Upper lobe of right lung (tissue), 1 donor: ENCODE results near the gene EID2B. TPM values are rescaled to one million over a fixed set of nuclear protein-coding genes. Genes with fewer than 3 reads are reported as not detected.

ENCODE experiments used
- ATAC-seq: fragments of 200-7000 bp; cut with Tn5 transposase; one replicate; pipeline ENCODE4 v1.9.1; 2020; ENCODE audit warnings: mild to moderate bottlenecking, moderate library complexity
- DNase-seq: peaks from one replicate; pipeline ENCODE4 v3.0.0-alpha.2; 2020
- H3K27ac ChIP-seq: fragments of 200-600 bp; one replicate; pipeline ENCODE4 v1.8.0; 2022
- H3K27me3 ChIP-seq: fragments of 200-600 bp; one replicate; pipeline ENCODE4 v1.8.0; 2022; ENCODE audit warnings: mild to moderate bottlenecking
- H3K36me3 ChIP-seq: fragments of 200-600 bp; one replicate; pipeline ENCODE4 v1.8.0; 2022
- H3K4me1 ChIP-seq: fragments of 200-600 bp; one replicate; pipeline ENCODE4 v1.8.0; 2022
- H3K4me3 ChIP-seq: fragments of 200-600 bp; one replicate; pipeline ENCODE4 v1.8.0; 2022; ENCODE audit warnings: mild to moderate bottlenecking
- H3K9me3 ChIP-seq: fragments of 200-600 bp; one replicate; pipeline ENCODE4 v1.8.0; 2022
- intact Hi-C: fragments of 100-400 bp; cut with DNase I; formaldehyde crosslinking; loops from one replicate; pipeline ENCODE4 v1.11.0; 2022
- total RNA-seq: library from RNA; stranded (reverse); fragmentation: NEBNext Ultra II Directional; extraction: Animal tissue kit (Norgen Biotek cat#: 25700); gene quantifications from one replicate; pipeline ENCODE4 v1.2.1, GENCODE V29; 2021
- TF ChIP-seq, protein P1 (sequence below): fragments of 200-600 bp; IDR thresholded peaks from one replicate; pipeline ENCODE4 v1.8.0; 2022; ENCODE audit warnings: antibody characterized with exemption
- donor health status: DM: no; HTN: yes; CAD: no; lungs with severe emphysema.

EID2B gene
- total RNA-seq, 1 donor from 2014 or later = 2.4 TPM

DNA sequence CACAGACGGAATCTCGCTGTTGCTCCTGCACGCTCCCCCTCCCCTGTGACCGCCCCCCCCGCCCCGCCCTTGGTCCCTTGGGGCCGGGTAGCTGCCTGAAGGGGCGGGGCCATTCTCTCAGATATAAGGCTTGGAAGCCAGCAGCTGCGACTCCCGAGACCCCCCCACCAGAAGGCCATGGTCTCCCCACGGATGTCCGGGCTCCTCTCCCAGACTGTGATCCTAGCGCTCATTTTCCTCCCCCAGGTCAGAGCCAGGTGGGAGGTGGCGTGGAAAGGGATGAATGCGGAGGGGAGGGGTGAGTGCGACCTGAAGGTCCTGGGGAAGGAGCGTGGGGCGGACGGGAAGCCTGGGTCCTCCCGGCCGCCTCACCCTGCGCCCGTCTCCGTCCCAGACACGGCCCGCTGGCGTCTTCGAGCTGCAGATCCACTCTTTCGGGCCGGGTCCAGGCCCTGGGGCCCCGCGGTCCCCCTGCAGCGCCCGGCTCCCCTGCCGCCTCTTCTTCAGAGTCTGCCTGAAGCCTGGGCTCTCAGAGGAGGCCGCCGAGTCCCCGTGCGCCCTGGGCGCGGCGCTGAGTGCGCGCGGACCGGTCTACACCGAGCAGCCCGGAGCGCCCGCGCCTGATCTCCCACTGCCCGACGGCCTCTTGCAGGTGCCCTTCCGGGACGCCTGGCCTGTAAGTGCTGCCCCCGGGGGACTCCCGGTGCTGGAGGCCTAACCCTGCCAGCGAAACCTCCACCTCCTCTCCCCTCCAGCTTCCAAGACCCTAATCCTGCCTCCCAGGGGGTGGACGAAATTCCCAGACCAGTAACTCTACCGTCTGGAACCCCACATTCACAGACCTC is 33.6 kb downstream of the EID2B start, which contains the start of gene DLL3:
DLL3 (plus strand) TSS at position 150 of the 845 bp plus-strand sequence; CDS start at position 178, 28 bp downstream.
- Histone ChIP-seq H3K4me3 (no peak within 1 kb of the TSS), H3K27ac (no peak within 1 kb of the TSS), H3K27me3 (peaks cover 65% of the 10 kb centered on the region), H3K9me3 (no peaks in the 10 kb centered on the region), H3K4me1 (peaks cover 16% of the 10 kb centered on the region), H3K36me3 (no peaks in the 10 kb centered on the region)
- TF ChIP-seq, protein P1, sequence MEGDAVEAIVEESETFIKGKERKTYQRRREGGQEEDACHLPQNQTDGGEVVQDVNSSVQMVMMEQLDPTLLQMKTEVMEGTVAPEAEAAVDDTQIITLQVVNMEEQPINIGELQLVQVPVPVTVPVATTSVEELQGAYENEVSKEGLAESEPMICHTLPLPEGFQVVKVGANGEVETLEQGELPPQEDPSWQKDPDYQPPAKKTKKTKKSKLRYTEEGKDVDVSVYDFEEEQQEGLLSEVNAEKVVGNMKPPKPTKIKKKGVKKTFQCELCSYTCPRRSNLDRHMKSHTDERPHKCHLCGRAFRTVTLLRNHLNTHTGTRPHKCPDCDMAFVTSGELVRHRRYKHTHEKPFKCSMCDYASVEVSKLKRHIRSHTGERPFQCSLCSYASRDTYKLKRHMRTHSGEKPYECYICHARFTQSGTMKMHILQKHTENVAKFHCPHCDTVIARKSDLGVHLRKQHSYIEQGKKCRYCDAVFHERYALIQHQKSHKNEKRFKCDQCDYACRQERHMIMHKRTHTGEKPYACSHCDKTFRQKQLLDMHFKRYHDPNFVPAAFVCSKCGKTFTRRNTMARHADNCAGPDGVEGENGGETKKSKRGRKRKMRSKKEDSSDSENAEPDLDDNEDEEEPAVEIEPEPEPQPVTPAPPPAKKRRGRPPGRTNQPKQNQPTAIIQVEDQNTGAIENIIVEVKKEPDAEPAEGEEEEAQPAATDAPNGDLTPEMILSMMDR = no peak
- ATAC-seq (no peak), DNase-seq (no peak)
- intact Hi-C loops = no loop called here

DNA sequence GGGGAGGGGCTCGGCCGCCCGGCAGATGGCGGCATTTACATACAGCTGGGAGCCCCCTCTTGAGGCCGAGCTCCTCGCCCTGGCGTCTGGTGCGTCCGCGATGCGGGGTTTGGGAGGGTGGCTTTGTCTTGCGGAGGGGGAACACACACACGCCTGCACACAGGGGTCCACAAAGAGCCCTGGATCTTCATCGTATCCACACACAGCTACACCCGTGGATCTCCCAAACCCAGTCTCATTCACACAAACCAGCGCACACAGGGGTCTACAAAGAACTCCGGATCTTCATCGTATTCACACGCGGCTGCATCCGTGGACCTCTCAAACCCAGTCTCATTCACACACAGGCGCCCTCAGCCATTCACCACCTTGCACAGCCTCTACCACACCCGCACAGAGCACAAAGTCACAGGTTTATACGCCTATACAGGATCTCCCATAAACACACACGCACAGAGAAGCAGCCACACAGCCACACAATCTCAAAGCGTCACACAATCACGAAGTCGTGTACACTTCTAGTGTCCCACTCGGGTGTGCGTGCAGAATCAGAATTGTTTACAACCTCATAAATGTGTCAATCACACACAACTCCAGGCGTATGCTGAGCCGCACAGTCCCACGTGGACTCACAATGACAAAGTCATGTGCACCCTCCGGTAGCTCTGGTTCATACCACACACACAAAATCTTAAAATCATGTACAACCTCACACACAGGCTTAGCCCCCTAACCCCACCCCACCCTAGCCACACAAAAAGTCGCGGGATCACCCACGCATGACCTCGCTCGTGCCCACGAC is 34.5 kb downstream of the EID2B start:
- H3K9me3 ChIP-seq = no peaks in the 10 kb centered on the region
- DNase-seq (no peak), ATAC-seq (no peak)
- no peak overlapping the region for H3K4me3 ChIP-seq
- intact Hi-C loops = no loop called here
- H3K4me1 ChIP-seq = peaks cover 16% of the 10 kb centered on the region
- no peaks in the 10 kb centered on the region for H3K36me3 ChIP-seq
- TF ChIP-seq, protein P1 = no peak
- peaks cover 57% of the 10 kb centered on the region for H3K27me3 ChIP-seq
- no peak overlapping the region for H3K27ac ChIP-seq

DNA sequence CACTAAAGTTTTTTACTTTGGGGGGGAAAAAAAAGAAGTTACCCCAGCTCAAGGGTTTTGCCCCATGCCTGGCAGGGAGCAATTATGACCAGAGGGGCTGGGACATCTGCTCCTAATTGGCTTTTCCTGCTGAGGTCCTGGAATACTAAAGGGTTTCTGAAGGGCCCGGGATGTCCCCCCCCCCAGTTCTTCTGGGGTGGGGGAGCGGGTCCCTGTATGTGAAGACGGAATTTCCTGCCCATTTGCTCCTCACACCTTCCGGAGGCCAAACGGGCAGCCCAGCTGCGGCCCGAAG is 35.0 kb downstream of the EID2B start:
- Histone ChIP-seq H3K27ac (no peak overlapping the region), H3K4me3 (no peak overlapping the region), H3K27me3 (peaks cover 56% of the 10 kb centered on the region), H3K4me1 (peaks cover 16% of the 10 kb centered on the region), H3K36me3 (no peaks in the 10 kb centered on the region), H3K9me3 (no peaks in the 10 kb centered on the region)
- DNase-seq (no peak), ATAC-seq (no peak)
- TF ChIP-seq, protein P1 = no peak
- intact Hi-C loops = no loop called here

DNA sequence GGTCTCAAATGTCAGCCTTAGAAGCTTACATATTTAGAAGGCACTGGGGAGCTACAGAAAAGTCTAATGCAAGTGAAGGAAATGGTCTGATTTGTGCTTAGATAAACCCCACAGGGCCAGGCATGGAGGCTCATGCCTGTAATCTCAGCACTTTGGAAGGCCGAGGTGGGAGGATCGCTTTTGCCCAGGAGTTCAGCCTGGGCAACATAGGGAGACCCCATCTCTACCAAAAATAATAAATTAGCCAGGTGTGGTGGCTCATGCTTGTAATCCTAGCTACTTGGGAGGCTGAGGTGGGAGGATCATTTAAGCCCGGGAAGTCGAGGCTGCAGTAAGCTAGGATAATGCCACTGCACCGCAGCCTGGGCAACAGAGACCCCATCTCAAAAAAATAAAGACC is 36.6 kb downstream of the EID2B start:
- H3K4me1 ChIP-seq = peaks cover 16% of the 10 kb centered on the region
- H3K27me3 ChIP-seq = peaks cover 48% of the 10 kb centered on the region
- DNase-seq (no peak), ATAC-seq (no peak)
- no peak overlapping the region for H3K4me3 ChIP-seq
- H3K9me3 ChIP-seq = no peaks in the 10 kb centered on the region
- TF ChIP-seq, protein P1 = no peak
- H3K36me3 ChIP-seq = peaks cover under 1% of the 10 kb centered on the region
- intact Hi-C loops = no loop called here
- H3K27ac ChIP-seq = no peak overlapping the region

DNA sequence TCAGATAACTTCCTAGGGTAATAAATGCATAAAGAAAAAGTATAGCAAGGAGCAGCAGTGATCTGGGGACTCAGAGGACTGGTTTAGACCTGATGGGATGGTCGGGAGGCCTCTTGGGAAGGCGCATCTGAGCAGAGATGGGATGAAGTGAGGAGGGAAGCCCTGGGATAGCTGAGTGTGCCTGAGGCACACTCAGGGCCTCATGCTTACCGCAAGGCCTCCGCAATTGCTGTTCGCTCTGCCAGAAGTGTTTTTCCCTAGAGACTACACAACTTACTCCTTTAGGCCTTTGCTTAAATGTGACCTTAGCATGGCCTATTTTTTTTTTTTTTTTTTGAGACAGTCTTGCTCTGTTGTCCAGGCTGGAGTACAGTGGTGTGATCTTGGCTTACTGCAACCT is 38.0 kb downstream of the EID2B start:
- H3K9me3 ChIP-seq = no peaks in the 10 kb centered on the region
- no peak overlapping the region for H3K27ac ChIP-seq
- peaks cover 14% of the 10 kb centered on the region for H3K36me3 ChIP-seq
- TF ChIP-seq, protein P1 = no peak
- no peak overlapping the region for H3K4me3 ChIP-seq
- ATAC-seq = no peak
- H3K27me3 ChIP-seq = peaks cover 35% of the 10 kb centered on the region
- intact Hi-C loops = no loop called here
- peaks cover 16% of the 10 kb centered on the region for H3K4me1 ChIP-seq
- DNase-seq = no peak
